Mesodermal cell (in vitro differentiated cells): ENCODE data around the gene DNAH6.

Experiments
- H3K27ac ChIP-seq: 2 replicates; pipeline ENCODE4 v1.7.0; 2013; ENCODE audit warnings: mild to moderate bottlenecking, low read depth, low read length, moderate library complexity; ENCODE audit not compliant: severe bottlenecking
- H3K36me3 ChIP-seq: 2 replicates; pipeline ENCODE4 v1.7.1; 2013; ENCODE audit warnings: mild to moderate bottlenecking, low read length, moderate library complexity; ENCODE audit not compliant: control insufficient read depth, insufficient read depth
- H3K4me1 ChIP-seq: one replicate; pipeline ENCODE4 v1.7.1; 2013; ENCODE audit warnings: mild to moderate bottlenecking, low read length; ENCODE audit not compliant: insufficient read depth, control insufficient read depth, poor library complexity, severe bottlenecking
- H3K4me3 ChIP-seq: 2 replicates; pipeline ENCODE4 v1.7.0; 2013; ENCODE audit warnings: low read length, control low read depth, mild to moderate bottlenecking; ENCODE audit not compliant: insufficient read depth, poor library complexity, severe bottlenecking; ENCODE audit errors: extremely low read depth
- H3K9me3 ChIP-seq: 2 replicates; pipeline ENCODE4 v1.7.1; 2013; ENCODE audit warnings: mild to moderate bottlenecking, low read length, moderate library complexity; ENCODE audit not compliant: control insufficient read depth
- WGBS, 2 experiments: methylation state at CpG; one replicate each; pipeline ENCODE4 v1.1.5; 2013; ENCODE audit warnings: missing lambda C conversion rate in 2 of 2; ENCODE audit not compliant: insufficient coverage in 2 of 2; 5-methylcytosine and 5-hydroxymethylcytosine counted together

DNAH6 gene

GRCh38 chr2:84799772-84800171 is 283.5 kb downstream of the DNAH6 start:
- Histone ChIP-seq H3K9me3 (no peaks in the 10 kb centered on the region), H3K36me3 (no peaks in the 10 kb centered on the region), H3K4me1 (no peaks in the 10 kb centered on the region), H3K4me3 (no peak overlapping the region), H3K27ac (no peak overlapping the region)
- no CpG with 5 or more reads among the region's 1 CpG for WGBS, 2 experiments

DNA sequence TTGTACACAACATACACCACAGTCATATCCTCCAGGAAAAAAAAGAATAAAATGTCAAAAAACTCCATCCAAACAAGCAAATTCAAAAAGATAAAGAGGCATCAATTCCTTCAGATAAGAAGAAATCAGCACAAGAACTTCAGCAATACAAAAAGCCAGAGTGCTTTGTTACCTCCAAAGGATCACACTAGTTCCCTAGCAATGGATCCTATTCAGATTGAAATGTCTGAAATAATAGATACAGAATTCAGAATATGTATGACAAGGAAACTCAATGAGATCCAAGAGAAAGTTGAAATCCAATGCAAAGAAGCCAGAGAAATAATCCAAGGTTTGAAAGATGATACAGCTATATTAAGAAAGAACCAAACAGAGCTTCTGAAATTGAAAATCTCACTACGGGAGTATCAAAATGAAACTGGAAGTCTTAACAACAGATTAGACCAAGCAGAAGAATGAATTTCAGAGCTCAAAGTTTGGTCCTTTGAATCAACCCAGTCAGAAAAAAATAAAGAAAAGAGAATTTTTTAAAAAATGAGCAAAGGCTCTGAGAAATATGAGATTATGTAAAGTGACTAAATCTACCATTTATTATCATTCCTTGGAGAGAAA is 284.0 kb downstream of the DNAH6 start:
- Histone ChIP-seq H3K4me3 (no peak overlapping the region), H3K27ac (no peak overlapping the region), H3K4me1 (no peaks in the 10 kb centered on the region), H3K36me3 (no peaks in the 10 kb centered on the region), H3K9me3 (no peaks in the 10 kb centered on the region)
- 83% methylated on average over 1 of the region's 1 CpG; no CpG with 5 or more reads in 1 of the 2 experiments for WGBS, 2 experiments

DNA sequence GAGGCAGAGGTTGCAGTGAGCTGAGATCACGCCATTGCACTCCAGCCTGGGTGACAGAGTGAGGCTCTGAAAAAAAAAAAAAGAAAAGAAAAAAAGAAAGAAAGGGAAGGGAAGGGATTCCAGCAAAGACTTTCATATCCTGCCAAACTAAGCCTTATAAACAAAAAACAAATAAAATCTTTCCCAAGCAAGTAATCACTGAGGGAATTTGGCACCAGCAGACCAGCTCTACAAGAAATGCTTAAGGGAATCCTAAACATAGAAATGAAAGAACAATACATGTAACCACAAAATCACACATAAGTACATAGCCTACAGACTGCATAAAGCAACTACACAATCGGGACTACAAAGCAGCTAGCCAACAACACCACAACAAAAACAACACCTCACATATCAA is 285.5 kb downstream of the DNAH6 start:
- no peaks in the 10 kb centered on the region for H3K9me3 ChIP-seq
- WGBS, 2 experiments: 83% methylated on average over 1 of the region's 2 CpGs; no CpG with 5 or more reads in 1 of the 2 experiments
- no peak overlapping the region for H3K4me3 ChIP-seq
- H3K4me1 ChIP-seq: no peaks in the 10 kb centered on the region
- no peak overlapping the region for H3K27ac ChIP-seq
- H3K36me3 ChIP-seq: no peaks in the 10 kb centered on the region

DNA sequence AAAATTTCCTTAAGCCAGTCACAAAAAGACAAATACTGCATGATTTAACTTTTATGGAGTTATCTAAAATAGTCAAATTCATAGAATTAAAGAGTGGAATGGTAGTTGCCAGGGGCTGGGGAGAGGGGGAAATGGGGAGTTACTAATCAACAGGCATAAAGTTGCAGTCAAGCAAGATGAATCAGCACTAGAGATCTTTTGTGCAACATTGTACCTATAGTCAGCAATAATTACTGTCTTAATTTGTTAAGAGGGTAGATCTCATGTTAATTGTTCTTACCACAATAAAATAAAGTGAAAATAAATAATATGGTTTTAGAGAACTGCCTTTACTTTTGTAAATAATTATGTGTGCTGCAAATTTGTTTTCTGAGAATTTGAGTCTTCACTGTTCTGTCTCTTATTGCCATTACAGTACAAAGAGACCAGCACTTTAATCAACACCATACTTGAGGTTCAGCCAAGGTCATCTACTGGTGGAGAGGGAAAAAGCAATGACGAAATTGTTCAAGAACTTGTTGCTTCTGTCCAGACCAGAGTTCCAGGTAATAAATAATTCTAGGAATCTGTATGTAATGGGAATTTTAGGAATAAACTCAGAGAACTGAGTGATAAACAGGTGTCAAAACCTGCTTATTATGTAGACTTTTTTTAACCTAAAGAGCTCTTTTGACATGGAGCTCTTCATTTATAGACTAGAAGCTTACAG is 289.1 kb downstream of the DNAH6 start:
- H3K36me3 ChIP-seq: no peaks in the 10 kb centered on the region
- no peaks in the 10 kb centered on the region for H3K4me1 ChIP-seq
- H3K27ac ChIP-seq: no peak overlapping the region
- no peak overlapping the region for H3K4me3 ChIP-seq
- WGBS, 2 experiments: no CpG with 5 or more reads among the region's 1 CpG
- H3K9me3 ChIP-seq: no peaks in the 10 kb centered on the region

DNA sequence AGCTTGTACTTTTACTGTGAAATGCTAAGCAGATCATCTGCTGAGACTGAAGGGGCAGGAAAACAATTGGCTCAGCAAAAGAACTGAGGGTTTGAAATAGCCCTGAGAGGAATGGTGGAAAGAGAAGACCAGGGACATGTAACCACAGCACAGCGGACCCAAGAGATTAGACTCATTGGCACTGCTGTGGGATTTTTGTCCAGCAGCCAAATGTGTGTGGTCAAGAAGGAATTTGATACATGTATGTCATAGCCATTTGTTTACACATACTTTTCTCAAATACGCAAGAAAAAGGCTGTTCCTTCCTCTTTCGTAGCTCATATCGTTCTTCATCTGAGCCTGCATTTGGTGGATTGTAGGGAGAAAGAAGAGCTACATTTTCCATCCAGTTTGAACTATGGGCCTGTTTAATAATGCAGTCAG is 290.8 kb downstream of the DNAH6 start:
- H3K36me3 ChIP-seq: no peaks in the 10 kb centered on the region
- H3K4me3 ChIP-seq: no peak overlapping the region
- no peaks in the 10 kb centered on the region for H3K9me3 ChIP-seq
- H3K4me1 ChIP-seq: no peaks in the 10 kb centered on the region
- no peak overlapping the region for H3K27ac ChIP-seq
- 100% methylated on average over 1 of the region's 4 CpGs for WGBS, 2 experiments

DNA sequence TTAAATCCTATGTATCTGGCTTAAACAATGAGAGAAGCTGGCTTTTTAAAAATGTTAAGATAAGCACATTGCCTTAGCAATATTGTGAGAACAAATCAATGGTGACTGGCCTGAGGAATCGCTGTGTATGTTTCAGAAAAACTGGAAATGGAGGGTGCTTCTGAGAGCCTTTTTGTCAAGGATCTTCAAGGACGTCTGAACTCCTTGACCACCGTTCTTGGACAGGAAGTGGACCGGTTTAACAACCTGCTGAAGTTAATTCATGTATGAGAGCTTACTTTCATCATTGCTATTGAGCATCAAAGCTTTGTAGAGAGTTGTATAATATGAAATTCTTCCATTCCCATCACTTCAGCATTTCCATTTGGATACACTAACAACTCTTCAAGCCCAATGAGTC is 292.0 kb downstream of the DNAH6 start:
- H3K4me3 ChIP-seq: no peak overlapping the region
- H3K4me1 ChIP-seq: no peaks in the 10 kb centered on the region
- H3K27ac ChIP-seq: no peak overlapping the region
- no peaks in the 10 kb centered on the region for H3K9me3 ChIP-seq
- no peaks in the 10 kb centered on the region for H3K36me3 ChIP-seq
- 90 to 91% methylated on average over 2 to 4 of the region's 4 CpGs for WGBS, 2 experiments

- Histone ChIP-seq H3K4me1 (no peaks in the 10 kb centered on the region), H3K4me3 (no peak overlapping the region), H3K9me3 (no peaks in the 10 kb centered on the region), H3K36me3 (no peaks in the 10 kb centered on the region), H3K27ac (no peak overlapping the region)
- 89 to 96% methylated on average over 3 to 4 of the region's 6 CpGs for WGBS, 2 experiments
These were observed 295.6 kb downstream of the DNAH6 start for GRCh38 chr2:84811839-84812431.

DNA sequence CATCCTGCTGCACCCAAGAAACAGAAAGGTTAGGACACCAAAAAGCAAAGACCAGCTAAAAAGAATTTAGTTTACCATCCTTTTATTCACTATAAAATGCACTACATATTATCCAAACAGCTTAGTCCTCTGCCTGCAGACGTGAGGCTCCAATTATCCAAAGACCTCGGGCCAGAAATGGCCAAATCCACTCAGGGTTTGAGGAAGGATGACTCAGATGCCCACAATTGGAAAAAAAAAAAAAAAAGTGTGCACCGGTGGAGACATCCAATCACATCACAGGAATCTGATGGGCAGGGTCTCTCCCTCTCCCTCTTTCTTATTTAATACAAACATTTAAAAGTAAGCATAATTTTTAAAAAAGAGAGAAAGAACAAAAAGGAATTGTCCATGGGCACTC is 298.8 kb downstream of the DNAH6 start:
- no peaks in the 10 kb centered on the region for H3K4me1 ChIP-seq
- H3K36me3 ChIP-seq: no peaks in the 10 kb centered on the region
- no peak overlapping the region for H3K27ac ChIP-seq
- WGBS, 2 experiments: 86 to 89% methylated on average over 2 of the region's 3 CpGs
- no peak overlapping the region for H3K4me3 ChIP-seq
- H3K9me3 ChIP-seq: no peaks in the 10 kb centered on the region

DNA sequence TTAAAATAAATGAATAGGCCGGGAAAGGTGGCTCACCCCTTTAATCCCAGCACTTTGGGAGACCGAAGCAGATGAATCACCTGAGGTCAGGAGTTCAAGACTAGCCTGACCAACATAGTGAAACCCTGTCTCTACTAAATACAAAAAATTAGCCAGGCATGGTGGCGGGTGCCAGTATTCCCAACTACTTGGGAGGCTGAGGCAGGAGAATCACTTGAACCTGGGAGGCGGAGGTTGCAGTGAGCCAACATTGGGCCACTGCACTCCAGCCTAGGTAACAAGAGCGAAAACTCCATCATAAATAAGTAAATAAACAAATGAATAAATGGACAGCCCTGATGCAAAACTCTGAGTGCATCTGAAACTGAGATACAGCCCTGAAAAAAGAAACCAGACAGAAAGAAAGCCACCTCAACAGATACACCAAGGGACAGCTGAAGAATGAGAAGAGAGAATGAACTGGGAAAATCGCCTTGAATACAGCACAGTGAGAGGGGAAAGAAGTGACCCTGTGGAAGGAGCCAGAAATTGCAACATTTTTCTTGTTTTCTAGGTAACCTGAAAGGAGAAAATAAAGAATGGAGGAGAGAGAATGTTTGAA is 300.2 kb downstream of the DNAH6 start:
- Histone ChIP-seq H3K36me3 (no peaks in the 10 kb centered on the region), H3K9me3 (no peaks in the 10 kb centered on the region), H3K4me3 (no peak overlapping the region), H3K27ac (no peak overlapping the region), H3K4me1 (no peaks in the 10 kb centered on the region)
- 93 to 100% methylated on average over 1 to 3 of the region's 6 CpGs for WGBS, 2 experiments

DNA sequence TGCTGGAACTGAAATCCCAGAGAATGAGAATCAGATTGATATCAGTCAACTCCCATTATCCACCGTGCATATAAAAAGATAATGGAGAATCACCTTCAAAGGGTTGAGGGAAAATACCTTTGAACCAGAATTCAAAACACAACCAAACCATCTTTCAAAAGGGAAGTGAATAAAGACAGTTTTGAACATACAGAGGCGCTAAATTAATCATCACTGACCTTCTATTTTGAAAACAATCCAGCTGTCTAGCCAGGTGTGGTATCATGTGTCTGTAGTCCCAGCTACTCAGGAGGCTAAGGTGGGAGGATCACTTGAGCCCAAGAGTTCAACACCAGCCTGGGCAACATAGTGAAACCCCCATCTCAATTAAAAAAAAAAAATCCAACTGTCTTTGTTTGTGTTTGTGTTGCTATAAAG is 300.9 kb downstream of the DNAH6 start:
- Histone ChIP-seq H3K4me3 (no peak overlapping the region), H3K27ac (no peak overlapping the region), H3K4me1 (no peaks in the 10 kb centered on the region), H3K36me3 (no peaks in the 10 kb centered on the region), H3K9me3 (no peaks in the 10 kb centered on the region)
- 80% methylated on average over 1 of the region's 2 CpGs; no CpG with 5 or more reads in 1 of the 2 experiments for WGBS, 2 experiments
